Measurements from ENCODE around the gene TBC1D4.

- TF ChIP-seq CTCF (IDR thresholded peaks at IDR 0.05; ENCODE audit: low read length): no peak
- TF ChIP-seq EZH2 (optimal IDR thresholded peaks at IDR 0.05; ENCODE audit: low read depth, low read length): no peak
- no peak for TF ChIP-seq EZH2phosphoT487 (IDR thresholded peaks at IDR 0.05; ENCODE audit: low read length)
These were observed 142.2 kb downstream of the TBC1D4 start for GRCh38 chr13:75339635-75340374.
